Upper lobe of left lung (tissue), 4 donors: Measurements from ENCODE around the gene SORBS1.

Experiments
- CTCF ChIP-seq, 6 experiments: fragments of 450-650 bp in 4 of 6; fragments of 200-600 bp in 2 of 6; sonication (generic) in 2 of 6; IDR thresholded peaks; one replicate each; pipeline ENCODE4 v1.5.1; 2016 to 2019; ENCODE audit warnings: antibody characterized with exemption in 6 of 6
- EP300 ChIP-seq, 4 donors: sonication (generic); formaldehyde crosslinking; IDR thresholded peaks; one replicate each; pipeline ENCODE4 v1.5.1; 2017; ENCODE audit warnings: antibody characterized with exemption in 4 of 4, control low read depth in 2 of 4
- POLR2A ChIP-seq, 4 donors: fragments of 450-650 bp; IDR thresholded peaks; one replicate each; pipeline ENCODE4 v1.5.1; 2016 to 2017; ENCODE audit warnings: antibody characterized with exemption in 4 of 4, mild to moderate bottlenecking in 2 of 4
- POLR2AphosphoS5 ChIP-seq, 2 donors: sonication (generic); formaldehyde crosslinking; IDR thresholded peaks; one replicate each; pipeline ENCODE4 v1.5.1; 2017; ENCODE audit warnings: antibody characterized with exemption in 2 of 2

- TF ChIP-seq POLR2A (IDR thresholded peaks at IDR 0.05): no peak
- TF ChIP-seq EP300 (IDR thresholded peaks at IDR 0.05): no peak
- TF ChIP-seq POLR2AphosphoS5 (IDR thresholded peaks at IDR 0.05): no peak
- TF ChIP-seq CTCF (IDR thresholded peaks at IDR 0.05): no peak
These were observed 146.2 kb downstream of the SORBS1 start for GRCh38 chr10:95414844-95415485.
